Measurements from ENCODE around the gene OR51B2. TPM values are rescaled to one million over a fixed set of nuclear protein-coding genes. Genes with fewer than 3 reads are reported as not detected.
"Not testable (repeated sequence)": the region's sequence is repeated elsewhere in the genome, so short reads cannot be mapped to it uniquely, and the experiment has no call there.

The OR51B2 gene
- total RNA-seq, result under 1 TPM in 2 of 8 experiments, not detected in 6; 0.23 to 0.36 TPM

GRCh38 chr11:5324197-5324596 is at the start of gene OR51B2:
Gene OR51B2, minus strand, starts transcription at chr11:5324297. Its CDS starts 0 bp downstream, at chr11:5324297.
- no peak within 1 kb of the TSS for H3K4me3 ChIP-seq
- no peak for ATAC-seq (replicated peaks in 6 of 8)
- no peak within 1 kb of the TSS for H3K27ac ChIP-seq
- in situ Hi-C loops (cut with MboI; ENCODE audit: low pct_unique_long_range_greater_than_20kb in 2 of 9, low sequenced_read_pairs in 9 of 9, unreplicated experiment in 9 of 9), result no loop called here
- WGBS, 10 experiments, result 20 to 86% (median 56%) methylated on average over 1 to 3 of the region's 3 CpGs
- H3K4me1 ChIP-seq (replicated peaks in 1 of 2), result no peaks in the 10 kb centered on the region

DNA sequence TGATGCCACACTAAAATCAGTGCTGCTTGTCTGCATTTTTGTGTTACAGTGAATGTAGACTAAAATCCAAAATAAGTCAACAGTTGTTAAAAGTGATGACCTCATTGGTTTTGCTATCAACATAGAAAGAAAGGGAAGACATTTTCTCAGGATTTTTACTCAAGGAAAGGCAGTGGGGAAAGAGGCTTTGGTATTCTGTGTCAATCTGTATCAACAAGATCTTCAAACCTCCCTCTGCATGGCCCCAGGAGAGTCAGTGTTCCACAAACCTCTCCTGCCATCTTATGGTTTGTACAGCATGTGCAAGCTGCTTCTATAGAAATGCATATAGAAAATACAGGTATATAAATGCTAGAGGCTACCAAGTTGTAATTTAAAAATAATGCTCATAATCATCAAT is 45.7 kb upstream of the OR51B2 start:
- Histone ChIP-seq H3K4me1 (replicated peaks in 1 of 2) (no peaks in the 10 kb centered on the region), H3K27ac (no peak overlapping the region), H3K4me3 (no peak overlapping the region)
- in situ Hi-C loops (cut with MboI; ENCODE audit: low pct_unique_long_range_greater_than_20kb in 2 of 9, low sequenced_read_pairs in 9 of 9, unreplicated experiment in 9 of 9), result loop anchor here in 1 of 9 experiments (25.0 kb wide), 1 partner anchor 157 kb away; the partner anchor contains the start of gene OR51V1
- ATAC-seq (replicated peaks in 6 of 8), result peak in 4 of 8 experiments; percentile 38 to 74 (median 56)

- Histone ChIP-seq H3K4me3 (no peak overlapping the region), H3K4me1 (replicated peaks in 1 of 2) (no peaks in the 10 kb centered on the region), H3K27ac (no peak overlapping the region)
- in situ Hi-C loops (cut with MboI; ENCODE audit: low pct_unique_long_range_greater_than_20kb in 2 of 9, low sequenced_read_pairs in 9 of 9, unreplicated experiment in 9 of 9), result loop anchor here in 1 of 9 experiments (25.0 kb wide), 1 partner anchor 156 kb away; the partner anchor contains the start of gene OR51V1
- ATAC-seq (replicated peaks in 6 of 8), result no peak
- WGBS, 10 experiments, result 27 to 100% (median 56%) methylated on average over 1 to 3 of the region's 3 CpGs
Measured at GRCh38 chr11:5368502-5369043, 44.5 kb upstream of the OR51B2 start.

DNA sequence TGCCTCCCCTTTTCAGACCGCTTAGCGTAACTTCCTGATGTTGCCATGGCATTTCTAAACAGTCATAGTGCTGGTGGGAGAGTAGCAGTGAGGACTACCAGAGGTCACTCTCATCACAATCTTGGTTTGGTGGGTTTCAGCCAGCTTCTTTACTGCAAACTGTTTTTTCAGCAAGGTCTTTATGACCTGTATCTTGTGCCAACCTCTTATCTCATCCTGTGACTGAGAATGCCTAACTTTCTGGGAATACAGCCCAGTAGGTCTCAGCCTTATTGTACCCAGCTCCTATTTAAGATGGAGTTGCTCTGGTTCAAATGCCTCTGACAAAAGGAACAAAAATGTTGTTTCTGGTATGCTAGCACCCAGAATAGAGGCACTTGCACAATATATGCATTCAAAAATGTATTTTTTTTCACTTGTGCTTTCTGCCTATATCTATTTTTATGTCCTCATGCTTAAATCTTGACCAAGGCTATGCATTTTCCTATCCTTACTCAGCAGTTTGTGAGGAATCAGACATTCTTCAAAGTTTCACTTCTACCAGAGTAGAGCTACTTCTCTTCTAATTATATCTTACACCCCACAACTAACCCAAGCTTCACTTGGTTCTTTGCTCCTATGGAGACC is 43.5 kb upstream of the OR51B2 start:
- no peak overlapping the region for H3K27ac ChIP-seq
- WGBS, 10 experiments, result 40 to 80% (median 43%) methylated on average over 1 to 2 of the region's 2 CpGs; no CpG with 5 or more reads in 5 of the 10 experiments
- H3K4me3 ChIP-seq, result no peak overlapping the region
- peak in 2 of 8 experiments; percentile 56 to 66 for ATAC-seq (replicated peaks in 6 of 8)
- in situ Hi-C loops (cut with MboI; ENCODE audit: low pct_unique_long_range_greater_than_20kb in 2 of 9, low sequenced_read_pairs in 9 of 9, unreplicated experiment in 9 of 9), result loop anchor here in 1 of 9 experiments (25.0 kb wide), 1 partner anchor 155 kb away; the partner anchor contains the start of gene OR51V1
- H3K4me1 ChIP-seq (replicated peaks in 1 of 2), result no peaks in the 10 kb centered on the region

- 20 to 80% (median 44%) methylated on average over 1 of the region's 1 CpG; no CpG with 5 or more reads in 4 of the 10 experiments for WGBS, 10 experiments
- Histone ChIP-seq H3K4me3 (no peak overlapping the region), H3K27ac (no peak overlapping the region), H3K4me1 (replicated peaks in 1 of 2) (no peaks in the 10 kb centered on the region)
- in situ Hi-C loops (cut with MboI; ENCODE audit: low pct_unique_long_range_greater_than_20kb in 2 of 9, low sequenced_read_pairs in 9 of 9, unreplicated experiment in 9 of 9), result loop anchor here in 1 of 9 experiments (25.0 kb wide), 1 partner anchor 155 kb away; the partner anchor contains the start of gene OR51V1
- no peak for ATAC-seq (replicated peaks in 6 of 8)
Measured at GRCh38 chr11:5366856-5367255, 42.8 kb upstream of the OR51B2 start.

DNA sequence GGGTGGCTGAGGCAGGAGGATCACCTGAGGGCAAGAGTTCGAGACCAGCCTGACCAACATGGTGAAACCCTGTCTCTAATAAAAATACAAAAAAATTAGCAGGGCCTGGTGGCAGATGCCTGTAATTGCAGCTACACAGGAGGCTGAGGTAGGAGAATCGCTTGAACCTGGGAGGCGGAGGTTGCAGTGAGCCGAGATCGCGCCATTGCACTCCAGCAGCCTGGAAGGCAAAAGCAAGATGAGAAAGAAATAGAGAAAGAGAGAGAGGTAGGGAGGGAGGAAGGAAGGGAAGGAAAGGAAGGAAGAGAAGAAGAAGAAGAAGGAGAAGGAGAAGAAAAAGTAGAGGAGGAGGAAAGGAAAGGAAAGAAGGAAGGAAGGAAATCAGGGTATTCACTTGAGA is 42.3 kb upstream of the OR51B2 start:
- not testable (repeated sequence) for ATAC-seq (replicated peaks in 6 of 8); H3K4me1 ChIP-seq (replicated peaks in 1 of 2); H3K27ac ChIP-seq; H3K4me3 ChIP-seq
- WGBS, 10 experiments, result 70 to 91% (median 78%) methylated on average over 4 to 6 of the region's 6 CpGs; no CpG with 5 or more reads in 1 of the 10 experiments
- in situ Hi-C loops (cut with MboI; ENCODE audit: low pct_unique_long_range_greater_than_20kb in 2 of 9, low sequenced_read_pairs in 9 of 9, unreplicated experiment in 9 of 9), result loop anchor here in 1 of 9 experiments (25.0 kb wide), 1 partner anchor 154 kb away; the partner anchor contains the start of gene OR51V1

- no peak for ATAC-seq (replicated peaks in 6 of 8)
- no peak overlapping the region for H3K27ac ChIP-seq
- H3K4me1 ChIP-seq (replicated peaks in 1 of 2), result no peaks in the 10 kb centered on the region
- in situ Hi-C loops (cut with MboI; ENCODE audit: low pct_unique_long_range_greater_than_20kb in 2 of 9, low sequenced_read_pairs in 9 of 9, unreplicated experiment in 9 of 9), result loop anchor here in 1 of 9 experiments (25.0 kb wide), 1 partner anchor 152 kb away; the partner anchor contains the start of gene OR51V1
- H3K4me3 ChIP-seq, result no peak overlapping the region
- WGBS, 10 experiments, result 0 to 44% (median 20%) methylated on average over 1 of the region's 2 CpGs; no CpG with 5 or more reads in 6 of the 10 experiments
Measured at GRCh38 chr11:5364214-5364613, 40.1 kb upstream of the OR51B2 start.

DNA sequence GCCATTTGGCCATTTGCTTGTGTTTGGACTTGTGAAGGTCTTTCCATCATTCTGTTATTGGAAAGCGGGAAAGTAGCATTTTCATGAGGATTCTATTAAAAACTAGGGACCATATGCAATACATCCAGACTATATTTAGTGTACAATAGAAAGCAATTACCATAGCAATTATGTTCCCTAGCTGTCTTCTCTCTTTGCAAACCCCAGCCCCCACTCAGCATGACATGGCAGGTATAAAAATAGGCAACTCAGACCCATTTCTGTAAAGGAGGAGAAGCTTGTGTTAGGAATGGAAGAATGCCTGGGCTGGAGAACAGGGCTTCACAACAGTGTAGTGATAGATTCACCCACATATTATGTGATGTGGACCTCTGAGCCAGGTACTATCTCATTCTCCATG is 39.6 kb upstream of the OR51B2 start:
- Histone ChIP-seq H3K4me3 (no peak overlapping the region), H3K27ac (no peak overlapping the region), H3K4me1 (replicated peaks in 1 of 2) (no peaks in the 10 kb centered on the region)
- in situ Hi-C loops (cut with MboI; ENCODE audit: low pct_unique_long_range_greater_than_20kb in 2 of 9, low sequenced_read_pairs in 9 of 9, unreplicated experiment in 9 of 9), result loop anchor here in 1 of 9 experiments (25.0 kb wide), 1 partner anchor 151 kb away; the partner anchor contains the start of gene OR51V1
- WGBS, 10 experiments, result 57 to 100% (median 85%) methylated on average over 1 of the region's 1 CpG; no CpG with 5 or more reads in 2 of the 10 experiments
- no peak for ATAC-seq (replicated peaks in 6 of 8)

GRCh38 chr11:5362017-5362625 is 38.0 kb upstream of the OR51B2 start:
- Histone ChIP-seq H3K4me3 (no peak overlapping the region), H3K27ac (no peak overlapping the region), H3K4me1 (replicated peaks in 1 of 2) (no peaks in the 10 kb centered on the region)
- in situ Hi-C loops (cut with MboI; ENCODE audit: low pct_unique_long_range_greater_than_20kb in 2 of 9, low sequenced_read_pairs in 9 of 9, unreplicated experiment in 9 of 9), result loop anchor here in 1 of 9 experiments (25.0 kb wide), 1 partner anchor 150 kb away; the partner anchor contains the start of gene OR51V1
- peak in 1 of 8 experiments; percentile 28 for ATAC-seq (replicated peaks in 6 of 8)
- WGBS, 10 experiments, result 0 to 100% (median 61%) methylated on average over 1 to 3 of the region's 3 CpGs; no CpG with 5 or more reads in 1 of the 10 experiments

GRCh38 chr11:5356031-5356430 is 31.9 kb upstream of the OR51B2 start:
- H3K4me3 ChIP-seq; H3K4me1 ChIP-seq (replicated peaks in 1 of 2); ATAC-seq (replicated peaks in 6 of 8); H3K27ac ChIP-seq: not testable (repeated sequence)
- in situ Hi-C loops (cut with MboI; ENCODE audit: low pct_unique_long_range_greater_than_20kb in 2 of 9, low sequenced_read_pairs in 9 of 9, unreplicated experiment in 9 of 9), result loop anchor here in 1 of 9 experiments (25.0 kb wide), 1 partner anchor 144 kb away; the partner anchor contains the start of gene OR51V1
- WGBS, 10 experiments, result 71 to 80% (median 77%) methylated on average over 1 to 3 of the region's 5 CpGs; no CpG with 5 or more reads in 6 of the 10 experiments

- Histone ChIP-seq H3K4me3 (no peak within 1 kb of the TSS), H3K27ac (no peak within 1 kb of the TSS), H3K4me1 (replicated peaks in 1 of 2) (no peaks in the 10 kb centered on the region)
- WGBS, 10 experiments, result 11 to 86% (median 40%) methylated on average over 1 of the region's 1 CpG; no CpG with 5 or more reads in 1 of the 10 experiments
- in situ Hi-C loops (cut with MboI; ENCODE audit: low pct_unique_long_range_greater_than_20kb in 2 of 9, low sequenced_read_pairs in 9 of 9, unreplicated experiment in 9 of 9), result loop anchor here in 1 of 9 experiments (25.0 kb wide), 1 partner anchor 139 kb away; the partner anchor contains the start of gene OR51V1
- ATAC-seq (replicated peaks in 6 of 8), result no peak
Measured at GRCh38 chr11:5351208-5351607, 27.1 kb upstream of the OR51B2 start, which contains the start of gene OR51B6. Gene OR51B6, plus strand, starts transcription at chr11:5351508. Its CDS starts 0 bp downstream, at chr11:5351508.

DNA sequence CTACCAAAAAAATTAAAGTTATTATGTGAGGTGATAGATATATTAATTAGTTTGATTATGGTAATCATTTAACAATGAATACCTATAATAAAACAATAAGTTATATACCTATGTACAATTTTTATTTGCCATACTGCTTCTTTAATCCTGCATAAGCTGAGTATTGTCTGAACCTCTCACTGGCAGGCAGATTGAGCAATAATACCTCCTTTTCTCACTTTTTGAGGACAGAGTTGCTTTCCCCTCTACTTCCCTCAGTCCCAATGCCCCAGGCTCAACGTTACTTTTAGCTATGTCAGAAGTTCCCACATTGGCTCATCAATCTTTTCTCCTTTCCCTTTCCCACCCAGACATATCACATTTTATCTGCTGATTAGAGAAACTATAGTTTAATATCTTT is 25.5 kb upstream of the OR51B2 start:
- WGBS, 10 experiments, result 25 to 83% (median 57%) methylated on average over 1 of the region's 1 CpG; no CpG with 5 or more reads in 5 of the 10 experiments
- no peak overlapping the region for H3K4me3 ChIP-seq
- in situ Hi-C loops (cut with MboI; ENCODE audit: low pct_unique_long_range_greater_than_20kb in 2 of 9, low sequenced_read_pairs in 9 of 9, unreplicated experiment in 9 of 9), result no loop called here
- no peak for ATAC-seq (replicated peaks in 6 of 8)
- no peak overlapping the region for H3K27ac ChIP-seq
- H3K4me1 ChIP-seq (replicated peaks in 1 of 2), result no peaks in the 10 kb centered on the region
